HT1080 (cell line): ENCODE data around the gene STAC. TPM values are rescaled to one million over a fixed set of nuclear protein-coding genes. Genes with fewer than 3 reads are reported as not detected.
A peak's percentile ranks its signal among the peaks of the same experiment; 100 is the strongest.
"Not testable (repeated sequence)": the region's sequence is repeated elsewhere in the genome, so short reads cannot be mapped to it uniquely, and the experiment has no call there.

Experiments
- DNase-seq: peaks from one replicate; pipeline ENCODE4 v3.0.0-alpha.2; 2015; ENCODE audit warnings: low read depth
- total RNA-seq: library from RNA; depleted of rRNA; stranded (reverse); fragments of >200 nt; shearing (Covaris generic); gene quantifications from 2 replicates; pipeline ENCODE4 v1.2.3, GENCODE V29; 2014

The STAC gene
- total RNA-seq, 1 experiment from 2014 or later: 28.3 TPM

GRCh38 chr3:36578418-36578817 lies 198.1 kb downstream of the STAC start:
- DNase-seq: not testable (repeated sequence)

- DNase-seq: no peak
Measured at GRCh38 chr3:36579746-36580145, 199.4 kb downstream of the STAC start.

GRCh38 chr3:36580716-36581115 lies 200.4 kb downstream of the STAC start:
- no peak for DNase-seq

- peak; percentile 12 for DNase-seq
Measured at GRCh38 chr3:36591959-36592358, 211.7 kb downstream of the STAC start.

GRCh38 chr3:36595511-36595910 lies 215.2 kb downstream of the STAC start:
- DNase-seq: no peak

GRCh38 chr3:36596419-36596818 lies 216.1 kb downstream of the STAC start:
- DNase-seq: no peak

- DNase-seq: peak; percentile 68
Measured at GRCh38 chr3:36597422-36597821, 217.1 kb downstream of the STAC start.
